Sciatic nerve (tissue), 2 donors: ENCODE results near the gene CCDC14. TPM values are rescaled to one million over a fixed set of nuclear protein-coding genes. Genes with fewer than 3 reads are reported as not detected.

Source experiments
- ATAC-seq: fragments of 200-7000 bp; cut with Tn5 transposase; one replicate; pipeline ENCODE4 v1.9.1; 2020; ENCODE audit warnings: mild to moderate bottlenecking, moderate library complexity
- DNase-seq: peaks from one replicate; pipeline ENCODE4 v3.0.0-alpha.2; 2020; ENCODE audit warnings: low spot score
- intact Hi-C: fragments of 100-400 bp; cut with DNase I; formaldehyde crosslinking; loops from one replicate; pipeline ENCODE4 v1.14.2; 2022
- total RNA-seq: library from RNA; stranded (reverse); fragmentation: NEBNext Ultra II Directional; extraction: Animal tissue kit (Norgen Biotek cat#: 25700); gene quantifications from one replicate; pipeline ENCODE4 v1.2.1, GENCODE V29; 2021
- donor health status: DM: no; HTN: no; CAD: no.
- donor health status: DM: no; HTN: no; CAD: no.

Gene CCDC14
- total RNA-seq, 1 donor from 2014 or later: 34.9 TPM

DNA sequence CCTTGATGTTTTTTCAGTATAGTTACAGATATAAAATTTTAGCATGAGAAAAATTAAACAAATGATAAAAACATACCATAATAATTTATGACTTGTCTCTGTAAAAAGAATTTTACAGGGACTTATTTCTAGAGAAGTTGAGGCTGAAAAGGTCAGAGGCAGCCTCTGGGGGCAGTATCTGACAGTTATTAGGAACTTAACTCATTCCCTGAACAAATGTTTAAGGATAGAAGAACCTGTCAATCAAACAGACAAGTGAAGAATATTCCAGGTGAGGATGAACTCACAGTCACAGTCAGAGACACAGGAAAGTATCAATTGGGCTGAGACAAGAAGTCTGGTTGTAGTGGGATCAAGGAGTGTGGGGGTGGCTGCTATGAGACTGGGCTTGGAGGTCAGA is 84.2 kb downstream of the CCDC14 start:
- intact Hi-C loops: no loop called here
- no peak for ATAC-seq
- no peak for DNase-seq

GRCh38 chr3:123872621-123873020 is 88.4 kb downstream of the CCDC14 start:
- no peak for ATAC-seq
- intact Hi-C loops: no loop called here
- DNase-seq: no peak

- intact Hi-C loops: no loop called here
Observed at GRCh38 chr3:123871946-123872345, 89.1 kb downstream of the CCDC14 start.

GRCh38 chr3:123870033-123870432 is 91.0 kb downstream of the CCDC14 start:
- DNase-seq: no peak

More at GRCh38 chr3:123871946-123872345, 89.1 kb downstream of the CCDC14 start:
- ATAC-seq (no peak), DNase-seq (no peak)

DNA sequence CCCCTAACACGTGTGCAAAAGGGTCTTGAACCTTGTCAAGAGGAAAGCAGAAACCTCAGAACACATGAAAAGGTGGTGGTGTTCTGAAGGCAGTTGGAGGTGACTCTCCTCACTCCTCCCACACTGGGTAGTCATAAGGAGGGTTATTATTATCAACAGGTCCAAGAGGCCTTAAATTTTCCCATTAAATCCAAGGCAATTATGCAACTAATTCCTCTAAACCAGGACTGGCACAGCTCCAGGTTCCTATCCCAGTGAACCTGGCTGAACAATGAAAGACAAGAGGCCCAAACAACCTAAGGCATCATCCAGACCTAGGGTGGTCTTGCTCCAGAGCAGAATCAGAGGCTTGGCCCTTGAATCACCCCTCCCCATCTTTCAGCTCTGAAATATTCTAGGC is 91.9 kb downstream of the CCDC14 start:
- no peak for ATAC-seq
- intact Hi-C loops: no loop called here
- DNase-seq: no peak

More at GRCh38 chr3:123870033-123870432, 91.0 kb downstream of the CCDC14 start:
- intact Hi-C loops: no loop called here
- no peak for ATAC-seq

GRCh38 chr3:123864706-123865105 is 96.3 kb downstream of the CCDC14 start:
- intact Hi-C loops: no loop called here
- DNase-seq (no peak), ATAC-seq (no peak)

Other genes starting within 250 kb of the CCDC14 start
- 51.1 TPM for gene MYLK, start 76.9 kb downstream of the CCDC14 start, total RNA-seq
- gene ROPN1, start 30.9 kb upstream of the CCDC14 start, total RNA-seq: not detected
- 27.1 TPM for gene KALRN, start 72.1 kb upstream of the CCDC14 start, total RNA-seq